KMS-11 (cell line): ENCODE results near the gene DAB2IP.
"Not testable (repeated sequence)": the region's sequence is repeated elsewhere in the genome, so short reads cannot be mapped to it uniquely, and the experiment has no call there.

ENCODE experiments used
- H2AFZ ChIP-seq: fragments of 200-600 bp; sonication (generic); 2 replicates; pipeline ENCODE4 v1.6.1; 2016; ENCODE audit warnings: antibody characterized with exemption, mixed run types, low read depth
- H3K27ac ChIP-seq: fragments of 200-600 bp; sonication (generic); 2 replicates; pipeline ENCODE4 v1.6.1; 2016; ENCODE audit warnings: mild to moderate bottlenecking, mixed run types
- H3K27me3 ChIP-seq: fragments of 200-600 bp; sonication (generic); 2 replicates; pipeline ENCODE4 v1.6.1; 2017; ENCODE audit warnings: mild to moderate bottlenecking, low read depth, mixed run types, moderate library complexity; ENCODE audit not compliant: insufficient read depth
- H3K36me3 ChIP-seq: fragments of 200-600 bp; sonication (generic); 2 replicates; pipeline ENCODE4 v1.6.1; 2017; ENCODE audit warnings: mild to moderate bottlenecking, mixed run types; ENCODE audit not compliant: insufficient read depth
- H3K4me1 ChIP-seq: fragments of 200-600 bp; sonication (generic); 2 replicates; pipeline ENCODE4 v1.6.1; 2016; ENCODE audit warnings: mild to moderate bottlenecking, low read depth, mixed run types; ENCODE audit not compliant: poor library complexity, severe bottlenecking
- H3K4me2 ChIP-seq: fragments of 200-600 bp; sonication (generic); 2 replicates; pipeline ENCODE4 v1.7.0; 2016; ENCODE audit warnings: mild to moderate bottlenecking, mixed run types
- H3K4me3 ChIP-seq: fragments of 200-600 bp; sonication (generic); IDR thresholded peaks from 2 replicates; pipeline ENCODE4 v1.6.1; 2017; ENCODE audit warnings: low read depth, low read length, mixed read lengths; ENCODE audit not compliant: insufficient read depth
- H3K79me2 ChIP-seq: fragments of 200-600 bp; sonication (generic); 2 replicates; pipeline ENCODE4 v1.6.1; 2016; ENCODE audit warnings: low read depth, mixed run types; ENCODE audit not compliant: insufficient read depth
- H3K9ac ChIP-seq: fragments of 200-600 bp; sonication (generic); 2 replicates; pipeline ENCODE4 v1.6.1; 2016; ENCODE audit warnings: mild to moderate bottlenecking, mixed run types
- H4K20me1 ChIP-seq: fragments of 200-600 bp; sonication (generic); 2 replicates; pipeline ENCODE4 v1.6.1; 2016; ENCODE audit warnings: mild to moderate bottlenecking, mixed run types; ENCODE audit not compliant: insufficient read depth
- TF ChIP-seq, protein P1 (sequence below): fragments of 200-600 bp; sonication (generic); conservative IDR thresholded peaks from 2 replicates; pipeline ENCODE4 v1.6.1; 2017; ENCODE audit warnings: low read depth, mild to moderate bottlenecking, antibody characterized with exemption, low read length, moderate library complexity, mixed read lengths

Gene DAB2IP

DNA sequence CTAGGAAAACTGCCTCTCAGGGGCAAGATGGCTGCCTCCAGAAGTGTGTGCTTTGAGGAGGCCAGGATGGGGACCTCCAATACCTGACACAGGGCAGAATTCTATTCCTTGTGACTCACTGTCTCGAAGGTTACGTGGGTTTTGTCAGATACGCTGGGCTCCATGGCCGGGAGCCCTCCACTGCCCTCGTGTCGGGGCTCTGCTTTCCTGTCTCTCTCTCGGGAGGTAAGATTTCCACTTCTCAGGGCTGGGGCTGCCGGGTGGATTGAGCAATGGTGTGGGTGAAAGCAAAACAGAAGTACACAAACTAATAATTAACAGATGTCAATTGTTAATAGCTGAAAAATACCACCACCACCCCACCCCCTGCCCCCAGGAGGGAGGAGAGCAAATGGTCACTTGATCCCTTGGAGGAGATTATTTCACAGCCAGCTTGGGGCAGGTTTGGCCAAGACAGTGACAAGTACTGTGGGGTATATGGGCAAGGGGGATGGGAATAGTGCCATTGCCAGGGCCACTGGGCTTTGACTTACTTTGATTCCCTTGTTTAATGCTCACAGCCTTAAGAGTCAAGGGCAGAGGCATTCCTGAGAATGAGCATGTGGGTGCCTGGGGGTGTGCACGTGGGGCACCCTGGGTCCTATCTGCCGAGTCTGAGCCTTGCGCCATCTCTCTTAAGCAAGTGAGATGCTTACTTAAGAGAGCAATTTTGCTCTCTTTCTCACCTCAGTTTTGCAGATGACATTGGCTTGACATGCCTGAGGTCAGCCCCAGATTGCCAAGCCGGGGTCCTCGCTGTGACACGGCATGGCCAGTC is 28.8 kb upstream of the DAB2IP start:
- Histone ChIP-seq H3K9ac (no peak overlapping the region), H3K4me3 (no peak overlapping the region), H3K79me2 (no peaks in the 10 kb centered on the region), H4K20me1 (no peaks in the 10 kb centered on the region), H3K4me2 (no peak overlapping the region), H2AFZ (no peak overlapping the region), H3K4me1 (no peaks in the 10 kb centered on the region), H3K27me3 (no peaks in the 10 kb centered on the region), H3K36me3 (no peaks in the 10 kb centered on the region), H3K27ac (no peak overlapping the region)
- TF ChIP-seq, protein P1, sequence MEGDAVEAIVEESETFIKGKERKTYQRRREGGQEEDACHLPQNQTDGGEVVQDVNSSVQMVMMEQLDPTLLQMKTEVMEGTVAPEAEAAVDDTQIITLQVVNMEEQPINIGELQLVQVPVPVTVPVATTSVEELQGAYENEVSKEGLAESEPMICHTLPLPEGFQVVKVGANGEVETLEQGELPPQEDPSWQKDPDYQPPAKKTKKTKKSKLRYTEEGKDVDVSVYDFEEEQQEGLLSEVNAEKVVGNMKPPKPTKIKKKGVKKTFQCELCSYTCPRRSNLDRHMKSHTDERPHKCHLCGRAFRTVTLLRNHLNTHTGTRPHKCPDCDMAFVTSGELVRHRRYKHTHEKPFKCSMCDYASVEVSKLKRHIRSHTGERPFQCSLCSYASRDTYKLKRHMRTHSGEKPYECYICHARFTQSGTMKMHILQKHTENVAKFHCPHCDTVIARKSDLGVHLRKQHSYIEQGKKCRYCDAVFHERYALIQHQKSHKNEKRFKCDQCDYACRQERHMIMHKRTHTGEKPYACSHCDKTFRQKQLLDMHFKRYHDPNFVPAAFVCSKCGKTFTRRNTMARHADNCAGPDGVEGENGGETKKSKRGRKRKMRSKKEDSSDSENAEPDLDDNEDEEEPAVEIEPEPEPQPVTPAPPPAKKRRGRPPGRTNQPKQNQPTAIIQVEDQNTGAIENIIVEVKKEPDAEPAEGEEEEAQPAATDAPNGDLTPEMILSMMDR: no peak

DNA sequence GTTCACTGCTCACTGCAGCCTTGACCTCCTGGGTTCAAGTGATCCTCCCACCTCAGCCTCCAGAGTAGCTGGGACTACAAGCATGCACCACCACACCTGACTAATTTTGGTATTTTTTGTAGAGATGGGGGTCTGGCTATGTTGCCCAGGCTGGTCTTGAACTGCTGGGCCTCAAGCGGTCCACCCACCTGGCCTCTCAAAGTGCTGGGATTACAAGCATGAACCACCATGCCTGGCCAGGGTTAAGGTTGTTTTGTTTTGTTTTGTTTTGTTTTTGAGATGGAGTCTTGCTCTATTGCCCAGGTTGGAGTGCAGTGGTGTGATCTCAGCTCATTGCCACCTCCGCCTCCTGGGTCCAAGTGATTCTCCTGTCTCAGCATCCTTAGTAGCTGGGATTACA is 28.0 kb upstream of the DAB2IP start:
- not testable (repeated sequence) for H3K79me2 ChIP-seq, H3K4me2 ChIP-seq

DNA sequence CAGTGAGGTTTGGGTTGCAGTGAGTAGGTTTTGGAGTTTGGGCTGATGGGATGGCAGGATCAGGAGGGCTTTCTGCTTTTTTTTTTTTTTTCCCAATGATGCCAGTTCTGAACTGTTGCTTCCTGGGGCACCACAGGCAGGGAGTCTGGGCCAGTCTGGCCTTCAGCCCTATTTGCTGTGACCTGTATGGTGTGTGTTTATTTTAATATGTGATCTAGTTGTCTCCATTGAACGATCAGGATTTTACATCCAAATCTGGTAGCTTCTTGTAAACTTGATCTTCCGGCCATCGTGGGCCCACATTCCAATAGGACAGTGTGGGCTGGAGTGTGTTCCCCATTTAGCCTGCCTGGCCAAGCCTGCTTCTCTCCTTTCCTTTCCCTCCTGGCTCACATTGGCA is 25.8 kb upstream of the DAB2IP start:
- Histone ChIP-seq H3K36me3 (no peaks in the 10 kb centered on the region), H3K27me3 (no peaks in the 10 kb centered on the region), H3K4me1 (no peaks in the 10 kb centered on the region), H3K9ac (no peak overlapping the region), H3K4me3 (no peak overlapping the region), H3K27ac (no peak overlapping the region), H2AFZ (no peak overlapping the region), H4K20me1 (no peaks in the 10 kb centered on the region), H3K4me2 (no peak overlapping the region), H3K79me2 (no peaks in the 10 kb centered on the region)
- TF ChIP-seq, protein P1: no peak

More for the DNA sequence above, 28.0 kb upstream of the DAB2IP start:
- not testable (repeated sequence) for H3K9ac ChIP-seq, H3K4me3 ChIP-seq, H3K27ac ChIP-seq, H4K20me1 ChIP-seq, H3K4me1 ChIP-seq, H3K36me3 ChIP-seq, H2AFZ ChIP-seq, H3K27me3 ChIP-seq

DNA sequence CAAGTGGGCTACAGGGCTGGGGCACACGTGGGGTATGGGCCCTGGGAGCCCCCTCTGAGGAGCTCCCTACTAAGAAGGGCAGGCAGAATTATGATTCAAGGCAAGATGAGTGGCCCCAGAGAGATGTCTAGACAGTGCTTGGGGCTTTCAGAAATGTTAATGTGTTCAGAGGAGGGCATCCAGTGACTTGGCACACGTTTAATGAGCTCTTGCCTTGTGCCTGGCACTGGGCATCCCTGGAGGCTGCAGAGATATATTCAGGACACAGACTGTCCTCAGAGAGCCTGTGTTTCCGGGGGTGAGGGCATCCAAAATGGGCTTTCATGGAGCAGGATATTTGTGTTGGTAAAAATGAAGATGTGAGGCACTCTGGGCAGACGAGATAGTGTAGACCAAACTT is 25.4 kb upstream of the DAB2IP start:
- Histone ChIP-seq H3K36me3 (no peaks in the 10 kb centered on the region), H3K4me3 (no peak overlapping the region), H3K79me2 (no peaks in the 10 kb centered on the region), H3K9ac (no peak overlapping the region), H3K27me3 (no peaks in the 10 kb centered on the region), H3K27ac (no peak overlapping the region), H3K4me2 (no peak overlapping the region), H2AFZ (no peak overlapping the region), H4K20me1 (no peaks in the 10 kb centered on the region), H3K4me1 (no peaks in the 10 kb centered on the region)
- TF ChIP-seq, protein P1: no peak

DNA sequence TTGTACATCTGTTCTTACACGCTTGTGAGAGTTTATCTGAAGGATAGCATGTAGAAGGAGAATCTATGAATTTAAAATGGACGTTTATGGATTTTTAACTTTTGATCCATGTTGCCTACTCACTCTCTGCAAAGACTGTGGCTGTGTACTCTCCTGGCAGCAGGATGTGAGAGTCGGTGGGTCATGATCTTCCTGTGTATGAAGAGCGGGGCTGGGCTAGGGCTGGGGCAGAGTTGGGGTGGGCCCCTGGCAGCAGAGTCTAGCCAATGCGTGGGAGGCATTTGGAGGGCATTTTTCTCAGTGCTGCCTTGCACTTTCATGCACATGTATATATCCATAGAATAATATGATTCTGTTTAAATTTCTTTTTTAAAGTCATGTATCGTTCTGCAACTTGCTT is 24.0 kb upstream of the DAB2IP start:
- TF ChIP-seq, protein P1: no peak
- H3K4me3 ChIP-seq: no peak overlapping the region
- H3K4me1 ChIP-seq: no peaks in the 10 kb centered on the region
- no peaks in the 10 kb centered on the region for H3K27me3 ChIP-seq
- no peak overlapping the region for H3K9ac ChIP-seq
- no peak overlapping the region for H3K4me2 ChIP-seq
- H2AFZ ChIP-seq: no peak overlapping the region
- no peaks in the 10 kb centered on the region for H3K36me3 ChIP-seq
- no peaks in the 10 kb centered on the region for H3K79me2 ChIP-seq
- H3K27ac ChIP-seq: no peak overlapping the region
- no peaks in the 10 kb centered on the region for H4K20me1 ChIP-seq
